KMS-11 (cell line): Measurements from ENCODE around the gene FNDC7.

Experiments used
- H2AFZ ChIP-seq: fragments of 200-600 bp; sonication (generic); 2 replicates; pipeline ENCODE4 v1.6.1; 2016; ENCODE audit warnings: antibody characterized with exemption, mixed run types, low read depth
- H3K27ac ChIP-seq: fragments of 200-600 bp; sonication (generic); 2 replicates; pipeline ENCODE4 v1.6.1; 2016; ENCODE audit warnings: mild to moderate bottlenecking, mixed run types
- H3K27me3 ChIP-seq: fragments of 200-600 bp; sonication (generic); 2 replicates; pipeline ENCODE4 v1.6.1; 2017; ENCODE audit warnings: mild to moderate bottlenecking, low read depth, mixed run types, moderate library complexity; ENCODE audit not compliant: insufficient read depth
- H3K36me3 ChIP-seq: fragments of 200-600 bp; sonication (generic); 2 replicates; pipeline ENCODE4 v1.6.1; 2017; ENCODE audit warnings: mild to moderate bottlenecking, mixed run types; ENCODE audit not compliant: insufficient read depth
- H3K4me1 ChIP-seq: fragments of 200-600 bp; sonication (generic); 2 replicates; pipeline ENCODE4 v1.6.1; 2016; ENCODE audit warnings: mild to moderate bottlenecking, low read depth, mixed run types; ENCODE audit not compliant: poor library complexity, severe bottlenecking
- H3K4me2 ChIP-seq: fragments of 200-600 bp; sonication (generic); 2 replicates; pipeline ENCODE4 v1.7.0; 2016; ENCODE audit warnings: mild to moderate bottlenecking, mixed run types
- H3K4me3 ChIP-seq: fragments of 200-600 bp; sonication (generic); IDR thresholded peaks from 2 replicates; pipeline ENCODE4 v1.6.1; 2017; ENCODE audit warnings: low read depth, low read length, mixed read lengths; ENCODE audit not compliant: insufficient read depth
- H3K79me2 ChIP-seq: fragments of 200-600 bp; sonication (generic); 2 replicates; pipeline ENCODE4 v1.6.1; 2016; ENCODE audit warnings: low read depth, mixed run types; ENCODE audit not compliant: insufficient read depth
- H3K9ac ChIP-seq: fragments of 200-600 bp; sonication (generic); 2 replicates; pipeline ENCODE4 v1.6.1; 2016; ENCODE audit warnings: mild to moderate bottlenecking, mixed run types
- H4K20me1 ChIP-seq: fragments of 200-600 bp; sonication (generic); 2 replicates; pipeline ENCODE4 v1.6.1; 2016; ENCODE audit warnings: mild to moderate bottlenecking, mixed run types; ENCODE audit not compliant: insufficient read depth
- TF ChIP-seq, protein P1 (sequence below): fragments of 200-600 bp; sonication (generic); conservative IDR thresholded peaks from 2 replicates; pipeline ENCODE4 v1.6.1; 2017; ENCODE audit warnings: low read depth, mild to moderate bottlenecking, antibody characterized with exemption, low read length, moderate library complexity, mixed read lengths

FNDC7 gene, protein sequence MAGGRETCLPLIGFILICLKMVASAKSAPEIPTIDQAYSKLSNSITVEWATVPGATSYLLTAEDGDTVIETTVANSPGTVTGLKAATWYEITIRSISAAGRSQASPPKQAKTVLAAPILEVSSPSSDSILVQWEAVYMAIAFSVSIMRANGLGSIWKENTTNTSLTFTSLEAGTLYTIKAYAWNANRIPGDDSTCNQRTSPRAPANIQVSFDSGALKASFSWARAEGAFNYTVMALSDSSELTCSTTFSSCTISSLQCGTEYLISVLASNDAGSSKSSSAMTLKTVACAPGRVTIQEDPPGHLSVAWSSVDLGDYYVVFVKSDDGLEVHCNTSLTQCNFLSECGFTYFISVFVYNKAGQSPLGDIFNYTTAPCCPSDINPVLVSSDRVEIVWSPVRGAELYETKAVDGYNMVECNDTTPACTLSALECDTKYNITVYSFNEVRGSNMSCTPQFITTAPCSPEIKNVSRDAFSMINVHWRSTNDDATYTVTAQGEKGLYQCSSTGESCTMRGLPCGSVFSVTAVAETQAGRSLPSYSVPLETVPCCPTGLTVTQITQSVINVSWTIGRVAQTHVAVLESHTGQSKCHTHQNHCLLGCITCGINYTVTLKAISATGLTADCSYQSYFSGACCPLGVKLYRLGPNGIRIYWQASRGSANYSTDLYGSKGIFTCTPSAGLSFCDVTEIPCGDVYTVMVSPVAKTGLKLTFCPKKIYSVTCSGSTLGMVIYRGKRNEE

DNA sequence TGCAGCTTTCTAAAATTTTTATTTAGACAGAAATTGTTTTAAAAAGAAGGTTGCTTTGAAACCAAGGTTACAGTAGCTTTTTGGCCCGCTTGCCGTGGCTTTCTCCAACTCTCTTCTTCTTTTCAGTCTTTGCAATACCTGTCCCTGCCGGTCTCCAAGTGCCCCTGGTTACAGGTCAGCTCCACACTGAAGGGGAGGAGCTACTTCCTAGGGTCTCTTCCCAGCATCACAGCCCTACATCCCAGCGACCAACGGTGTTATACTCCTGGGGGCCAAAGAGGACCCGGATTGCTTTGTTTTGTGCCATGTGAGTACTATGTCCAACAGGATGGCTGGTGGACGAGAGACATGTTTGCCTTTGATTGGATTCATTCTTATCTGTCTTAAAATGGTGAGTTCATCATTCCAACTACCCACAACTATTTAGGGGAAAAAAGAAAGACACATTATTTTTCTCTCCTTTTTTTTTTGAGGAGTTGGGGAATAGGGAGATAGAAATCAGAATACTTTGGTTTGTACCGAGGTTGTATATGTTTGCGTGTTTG lies at the start of gene FNDC7:
FNDC7 (plus strand) TSS at position 303 of the 545 bp plus-strand sequence; CDS start at position 329, 26 bp downstream.
- Histone ChIP-seq H4K20me1 (no peaks in the 10 kb centered on the region), H2AFZ (no peak within 1 kb of the TSS)

DNA sequence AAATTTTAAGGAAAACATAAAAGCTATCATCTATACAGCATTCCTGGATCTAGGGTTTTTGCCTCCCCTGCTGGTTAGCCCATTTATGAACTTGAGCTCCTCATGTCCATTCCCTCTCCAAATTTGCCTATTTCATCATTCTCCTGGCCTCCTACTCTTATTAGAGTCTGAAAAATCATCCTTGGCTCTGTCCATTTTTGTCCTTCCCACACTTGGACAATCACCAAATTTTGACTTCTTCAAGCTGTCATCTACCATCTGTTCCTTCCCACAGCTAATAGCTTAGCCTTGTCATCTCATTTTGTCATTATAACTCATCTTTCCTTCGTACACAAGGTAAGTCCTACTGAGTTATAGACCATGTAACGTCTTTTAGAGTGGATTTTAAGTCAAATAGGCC lies 49.6 kb upstream of the FNDC7 start:
- Histone ChIP-seq H2AFZ (no peak overlapping the region), H3K79me2 (no peaks in the 10 kb centered on the region), H3K4me3 (no peak overlapping the region), H4K20me1 (no peaks in the 10 kb centered on the region), H3K9ac (no peak overlapping the region), H3K4me2 (no peak overlapping the region), H3K27ac (no peak overlapping the region), H3K4me1 (no peaks in the 10 kb centered on the region), H3K27me3 (no peaks in the 10 kb centered on the region), H3K36me3 (no peaks in the 10 kb centered on the region)
- TF ChIP-seq, protein P1, sequence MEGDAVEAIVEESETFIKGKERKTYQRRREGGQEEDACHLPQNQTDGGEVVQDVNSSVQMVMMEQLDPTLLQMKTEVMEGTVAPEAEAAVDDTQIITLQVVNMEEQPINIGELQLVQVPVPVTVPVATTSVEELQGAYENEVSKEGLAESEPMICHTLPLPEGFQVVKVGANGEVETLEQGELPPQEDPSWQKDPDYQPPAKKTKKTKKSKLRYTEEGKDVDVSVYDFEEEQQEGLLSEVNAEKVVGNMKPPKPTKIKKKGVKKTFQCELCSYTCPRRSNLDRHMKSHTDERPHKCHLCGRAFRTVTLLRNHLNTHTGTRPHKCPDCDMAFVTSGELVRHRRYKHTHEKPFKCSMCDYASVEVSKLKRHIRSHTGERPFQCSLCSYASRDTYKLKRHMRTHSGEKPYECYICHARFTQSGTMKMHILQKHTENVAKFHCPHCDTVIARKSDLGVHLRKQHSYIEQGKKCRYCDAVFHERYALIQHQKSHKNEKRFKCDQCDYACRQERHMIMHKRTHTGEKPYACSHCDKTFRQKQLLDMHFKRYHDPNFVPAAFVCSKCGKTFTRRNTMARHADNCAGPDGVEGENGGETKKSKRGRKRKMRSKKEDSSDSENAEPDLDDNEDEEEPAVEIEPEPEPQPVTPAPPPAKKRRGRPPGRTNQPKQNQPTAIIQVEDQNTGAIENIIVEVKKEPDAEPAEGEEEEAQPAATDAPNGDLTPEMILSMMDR, result no peak

More for the DNA sequence above, at the start of gene FNDC7:
- TF ChIP-seq, protein P1, result no peak
- Histone ChIP-seq H3K4me1 (no peaks in the 10 kb centered on the region), H3K79me2 (no peaks in the 10 kb centered on the region), H3K36me3 (no peaks in the 10 kb centered on the region), H3K27ac (no peak within 1 kb of the TSS), H3K9ac (no peak within 1 kb of the TSS), H3K4me3 (no peak within 1 kb of the TSS), H3K4me2 (no peak within 1 kb of the TSS), H3K27me3 (no peaks in the 10 kb centered on the region)

DNA sequence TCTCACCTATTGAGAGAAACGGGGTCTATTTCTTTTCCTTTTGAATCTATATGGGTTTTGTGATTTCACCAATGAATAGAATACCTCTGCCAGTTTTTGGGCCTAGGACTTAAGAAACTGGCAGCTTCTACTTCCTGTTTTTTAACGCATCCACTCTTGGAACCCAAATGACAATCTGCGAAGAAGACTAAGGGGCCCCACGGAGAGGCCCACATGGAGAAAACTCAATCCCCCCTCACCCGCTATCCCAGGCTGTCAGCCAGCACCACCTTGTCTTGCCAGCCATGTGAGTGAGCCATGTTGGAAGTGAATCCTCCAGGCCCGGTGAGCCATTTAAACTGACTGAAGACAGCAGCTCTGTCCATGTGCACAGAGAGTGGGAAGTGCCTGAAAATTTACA lies 48.2 kb upstream of the FNDC7 start:
- Histone ChIP-seq H3K27ac (no peak overlapping the region), H3K4me2 (no peak overlapping the region), H3K9ac (no peak overlapping the region), H3K4me1 (no peaks in the 10 kb centered on the region), H3K79me2 (no peaks in the 10 kb centered on the region), H3K27me3 (no peaks in the 10 kb centered on the region), H3K36me3 (no peaks in the 10 kb centered on the region), H2AFZ (no peak overlapping the region), H3K4me3 (no peak overlapping the region), H4K20me1 (no peaks in the 10 kb centered on the region)
- TF ChIP-seq, protein P1, result no peak

DNA sequence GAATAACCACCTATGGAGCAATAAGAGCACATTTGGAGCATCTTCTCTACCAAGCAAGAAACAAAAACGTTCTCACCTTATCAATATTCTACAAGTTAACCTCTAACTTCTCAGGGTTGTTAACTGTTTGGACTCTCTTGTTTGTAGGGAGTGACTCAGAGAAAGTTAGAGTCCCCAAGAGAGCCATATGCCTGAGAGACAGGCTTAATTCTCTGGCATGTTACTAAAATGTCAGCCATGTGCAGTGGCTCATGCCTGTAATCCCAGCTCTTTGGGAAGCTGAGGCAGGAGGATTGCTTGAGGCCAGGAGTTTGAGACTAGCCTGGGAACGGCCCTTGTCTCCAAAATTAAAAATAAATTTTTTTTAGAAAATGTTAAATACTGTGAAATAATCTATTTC lies 47.6 kb upstream of the FNDC7 start:
- Histone ChIP-seq H4K20me1 (no peaks in the 10 kb centered on the region), H3K79me2 (no peaks in the 10 kb centered on the region), H3K4me3 (no peak overlapping the region), H2AFZ (no peak overlapping the region), H3K27ac (no peak overlapping the region), H3K36me3 (no peaks in the 10 kb centered on the region), H3K4me2 (no peak overlapping the region), H3K9ac (no peak overlapping the region), H3K4me1 (no peaks in the 10 kb centered on the region), H3K27me3 (no peaks in the 10 kb centered on the region)
- TF ChIP-seq, protein P1, result no peak
